Measurements from ENCODE around the gene TLR4.

TLR4 gene

DNA sequence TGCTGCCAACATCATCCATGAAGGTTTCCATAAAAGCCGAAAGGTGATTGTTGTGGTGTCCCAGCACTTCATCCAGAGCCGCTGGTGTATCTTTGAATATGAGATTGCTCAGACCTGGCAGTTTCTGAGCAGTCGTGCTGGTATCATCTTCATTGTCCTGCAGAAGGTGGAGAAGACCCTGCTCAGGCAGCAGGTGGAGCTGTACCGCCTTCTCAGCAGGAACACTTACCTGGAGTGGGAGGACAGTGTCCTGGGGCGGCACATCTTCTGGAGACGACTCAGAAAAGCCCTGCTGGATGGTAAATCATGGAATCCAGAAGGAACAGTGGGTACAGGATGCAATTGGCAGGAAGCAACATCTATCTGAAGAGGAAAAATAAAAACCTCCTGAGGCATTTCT, 10.1 kb downstream of the TLR4 start:
- no peak for DNase-seq (ENCODE audit: low read depth in 1 of 2, low spot score in 1 of 2)

DNA sequence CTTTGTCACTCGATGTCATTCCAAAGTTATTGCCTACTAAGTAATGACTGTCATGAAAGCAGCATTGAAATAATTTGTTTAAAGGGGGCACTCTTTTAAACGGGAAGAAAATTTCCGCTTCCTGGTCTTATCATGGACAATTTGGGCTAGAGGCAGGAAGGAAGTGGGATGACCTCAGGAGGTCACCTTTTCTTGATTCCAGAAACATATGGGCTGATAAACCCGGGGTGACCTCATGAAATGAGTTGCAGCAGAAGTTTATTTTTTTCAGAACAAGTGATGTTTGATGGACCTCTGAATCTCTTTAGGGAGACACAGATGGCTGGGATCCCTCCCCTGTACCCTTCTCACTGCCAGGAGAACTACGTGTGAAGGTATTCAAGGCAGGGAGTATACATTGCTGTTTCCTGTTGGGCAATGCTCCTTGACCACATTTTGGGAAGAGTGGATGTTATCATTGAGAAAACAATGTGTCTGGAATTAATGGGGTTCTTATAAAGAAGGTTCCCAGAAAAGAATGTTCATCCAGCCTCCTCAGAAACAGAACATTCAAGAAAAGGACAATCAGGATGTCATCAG, 11.3 kb downstream of the TLR4 start:
- no peak for DNase-seq (ENCODE audit: low read depth in 1 of 2, low spot score in 1 of 2)

DNA sequence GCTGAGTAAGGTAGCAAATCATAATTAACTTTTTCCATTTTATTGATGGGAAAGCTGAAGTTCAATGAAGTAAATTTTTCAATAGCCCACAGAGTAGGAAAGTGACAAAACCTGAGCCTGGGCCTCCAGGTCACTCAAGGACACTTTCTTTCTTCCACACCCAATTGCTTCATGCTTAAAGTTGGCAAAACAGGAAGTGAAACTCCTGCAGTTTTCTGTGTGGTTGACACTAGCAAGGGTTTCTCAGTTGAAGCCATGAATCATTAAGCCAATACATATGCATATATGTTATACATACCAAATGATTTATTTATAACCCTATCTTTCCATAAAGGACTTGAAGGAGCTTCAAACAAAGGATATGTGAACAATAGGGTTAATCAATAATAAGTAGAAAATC, 13.9 kb downstream of the TLR4 start:
- DNase-seq (ENCODE audit: low read depth in 1 of 2, low spot score in 1 of 2), result no peak

DNA sequence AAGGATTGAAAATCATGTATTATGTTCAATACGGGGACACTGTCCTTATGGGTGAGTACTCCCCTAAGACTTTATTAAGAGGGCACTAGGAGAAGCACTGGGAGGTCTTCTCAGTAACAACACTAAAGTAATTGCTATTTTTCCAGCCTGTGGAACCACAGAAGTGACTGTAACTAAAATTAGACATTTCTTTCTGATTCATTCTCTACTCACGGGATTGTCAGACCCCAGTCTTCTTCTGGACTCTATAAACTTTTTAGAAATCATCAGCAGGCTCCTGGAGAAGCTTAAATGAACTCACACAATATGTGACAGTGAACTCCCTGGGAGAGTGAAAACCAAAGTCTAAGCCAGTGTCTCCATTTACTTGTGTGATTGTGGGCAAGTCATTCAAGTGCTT, 14.5 kb downstream of the TLR4 start:
- DNase-seq (ENCODE audit: low read depth in 1 of 2, low spot score in 1 of 2), result no peak

DNA sequence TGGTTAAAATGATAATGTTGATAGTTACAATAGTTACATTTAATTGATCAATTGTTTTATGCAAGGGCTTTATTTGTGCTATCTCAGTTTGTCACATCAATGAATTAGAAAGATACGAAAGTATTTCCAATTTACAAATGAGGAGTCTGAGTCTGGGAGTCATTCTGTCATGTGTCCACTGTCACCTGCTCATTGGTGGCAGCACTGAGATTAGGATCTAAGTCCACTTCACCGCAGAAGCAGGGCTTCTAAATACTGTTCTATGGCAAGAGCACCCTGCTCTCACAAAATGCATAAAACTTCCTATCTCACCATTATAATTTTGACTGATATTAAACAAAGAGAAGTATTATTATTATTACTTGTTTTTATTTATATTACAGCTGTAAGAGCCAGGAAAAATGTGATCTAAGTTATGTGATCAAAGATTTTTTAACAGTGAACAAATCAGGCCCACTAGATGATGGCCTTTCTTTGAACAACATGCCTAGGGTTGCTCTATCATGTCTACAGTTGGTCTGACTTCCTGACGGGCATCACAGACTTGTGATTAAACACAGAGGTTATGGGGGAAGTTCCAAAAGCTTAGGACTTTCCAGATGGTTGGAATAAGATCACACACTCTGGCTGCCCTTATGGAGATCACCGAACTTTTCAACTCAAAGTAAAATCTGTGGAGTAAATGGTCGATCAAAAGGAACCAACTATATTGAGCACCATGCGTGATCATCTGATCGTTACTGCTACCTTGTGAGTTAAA, 15.1 kb downstream of the TLR4 start:
- DNase-seq (ENCODE audit: low read depth in 1 of 2, low spot score in 1 of 2), result no peak

DNA sequence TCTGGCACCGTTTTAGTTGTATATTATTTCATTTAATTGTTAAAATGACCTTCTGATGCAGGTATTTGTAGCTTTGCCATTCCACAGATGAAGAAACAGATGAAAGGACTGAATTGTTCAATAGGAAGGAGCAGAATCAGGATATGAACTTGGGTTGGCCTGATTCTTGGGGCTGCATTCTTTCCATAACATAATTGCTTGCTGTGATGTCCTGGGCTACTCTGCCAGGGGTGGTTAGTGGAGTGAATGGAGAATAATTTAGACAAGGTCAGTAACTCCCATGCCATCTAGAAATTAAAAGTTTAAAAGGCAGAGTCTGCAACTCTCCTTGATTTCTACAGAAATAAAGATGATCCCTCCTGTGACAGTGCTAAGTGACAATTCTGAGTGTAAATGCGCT, 15.9 kb downstream of the TLR4 start:
- no peak for DNase-seq (ENCODE audit: low read depth in 1 of 2, low spot score in 1 of 2)

DNA sequence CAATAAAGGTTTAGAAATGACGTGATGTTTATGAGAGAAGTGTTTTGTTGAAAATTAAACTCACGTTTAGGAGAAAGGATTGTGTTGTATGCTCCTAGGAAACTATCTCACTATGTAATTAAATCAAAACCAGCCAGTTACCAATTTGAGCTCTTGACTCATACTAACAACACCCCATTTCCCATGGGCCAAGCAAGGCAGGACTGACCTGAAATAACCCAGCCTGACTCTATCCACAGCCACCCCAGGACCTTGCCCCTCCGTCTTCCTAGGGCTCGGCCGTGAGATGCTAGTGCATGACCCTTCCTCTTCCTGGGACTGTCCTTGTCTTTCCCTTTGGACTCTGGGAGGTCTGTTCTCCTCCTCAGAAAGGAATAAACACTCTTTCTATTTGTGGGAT, 16.4 kb downstream of the TLR4 start:
- no peak for DNase-seq (ENCODE audit: low read depth in 1 of 2, low spot score in 1 of 2)

DNA sequence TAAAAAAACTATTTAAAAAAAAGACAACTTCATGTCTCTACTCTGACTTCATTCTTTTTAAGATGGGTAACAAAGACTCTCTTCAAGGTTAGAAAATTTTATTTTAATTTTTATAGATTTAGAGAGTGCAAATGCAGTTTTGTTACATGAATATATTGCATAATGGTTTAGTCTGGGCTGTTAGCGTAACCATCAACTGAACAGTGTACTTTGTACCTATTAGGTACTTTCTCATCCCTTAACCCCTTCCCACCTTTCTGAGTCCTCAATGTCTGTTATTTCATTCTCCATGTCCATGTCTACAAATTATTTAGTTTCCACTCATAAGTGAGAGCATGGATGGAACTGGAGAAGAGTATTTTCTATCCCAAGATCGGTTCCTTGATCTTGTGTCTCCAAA, 16.8 kb downstream of the TLR4 start:
- DNase-seq (ENCODE audit: low read depth in 1 of 2, low spot score in 1 of 2), result no peak

DNA sequence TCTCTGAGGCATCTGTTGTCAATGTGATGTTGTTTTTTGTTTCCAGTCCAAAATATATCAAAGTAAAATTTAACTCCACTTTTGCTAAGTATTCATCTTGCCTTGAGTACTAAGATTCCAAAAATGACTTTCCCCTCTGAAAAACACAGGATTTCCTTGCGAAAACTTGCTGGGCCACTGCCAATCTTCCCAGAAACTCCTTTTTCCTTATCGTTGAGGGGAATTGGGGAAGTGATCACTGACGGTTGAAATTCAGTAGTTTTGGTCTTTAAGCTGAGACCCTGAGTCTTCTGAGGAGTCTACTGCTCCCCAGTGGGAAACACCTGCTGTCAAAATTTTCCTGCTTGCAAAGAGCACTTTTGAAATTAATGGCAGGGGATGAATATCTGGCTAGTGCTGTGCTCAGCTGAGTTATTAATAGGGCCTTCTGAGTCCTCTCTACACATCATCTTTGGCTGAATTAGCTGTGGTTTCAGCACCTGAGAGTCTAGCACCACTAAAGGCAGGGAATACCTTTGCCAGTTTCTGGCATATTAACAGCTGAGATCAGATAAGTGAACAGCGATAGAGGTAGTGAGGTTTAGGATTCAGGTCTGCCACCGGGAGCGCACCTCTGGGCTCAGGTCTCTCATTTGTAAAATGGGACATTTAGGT, 18.0 kb downstream of the TLR4 start:
- DNase-seq (ENCODE audit: low read depth in 1 of 2, low spot score in 1 of 2), result no peak

DNA sequence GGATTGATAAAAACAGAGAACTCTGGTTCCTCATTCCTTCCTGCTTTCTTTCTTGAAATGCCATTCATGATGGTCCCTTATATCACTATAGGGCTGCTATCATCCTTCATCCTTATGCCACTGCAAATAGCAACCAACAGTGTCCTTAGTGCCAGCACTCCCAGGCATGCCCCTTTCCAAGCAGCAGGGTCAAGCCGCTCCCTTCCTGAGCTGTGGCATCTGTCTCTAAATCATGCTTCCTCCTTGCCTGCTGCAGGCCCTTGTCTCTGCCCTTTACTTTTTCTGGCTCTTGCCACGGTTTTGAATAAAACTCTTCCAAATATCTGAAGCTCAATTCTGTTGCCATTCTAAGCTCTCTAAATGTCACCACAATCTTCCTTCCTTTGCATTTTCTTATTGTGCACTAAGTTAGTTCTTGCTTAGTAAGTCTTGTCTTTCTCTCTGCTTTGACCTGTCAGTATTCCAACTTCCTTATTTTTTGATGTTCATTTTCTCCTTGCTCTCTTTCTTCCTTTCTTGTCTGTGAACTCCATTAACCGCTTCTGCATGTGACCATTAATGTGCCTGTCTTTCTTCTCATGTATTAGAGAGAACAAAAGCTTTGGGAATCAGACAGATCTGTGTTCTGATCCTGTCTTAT, 19.9 kb downstream of the TLR4 start:
- DNase-seq (ENCODE audit: low read depth in 1 of 2, low spot score in 1 of 2), result no peak

DNA sequence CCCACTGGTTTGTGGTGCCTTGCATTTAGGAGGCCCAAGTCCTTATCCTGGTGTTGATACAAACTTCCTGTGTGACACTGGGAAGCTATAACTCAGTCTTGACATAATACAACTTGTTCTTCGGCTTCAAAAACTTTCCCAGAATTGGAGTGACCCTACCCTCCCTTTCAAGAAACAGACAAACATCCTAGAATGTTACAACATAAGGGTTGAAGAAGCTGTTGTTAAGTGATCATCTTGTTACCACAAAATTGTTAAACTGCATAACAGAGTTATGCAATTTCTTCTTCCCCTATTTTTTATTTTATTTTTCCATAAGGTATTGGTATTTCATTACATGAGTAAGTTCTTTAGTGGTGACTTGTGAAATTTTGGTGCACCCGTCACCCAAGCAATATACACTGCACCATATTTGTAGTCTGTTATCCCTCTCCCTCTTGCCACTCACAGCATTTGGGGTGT, 21.3 kb downstream of the TLR4 start:
- no peak for DNase-seq (ENCODE audit: low read depth in 1 of 2, low spot score in 1 of 2)

DNA sequence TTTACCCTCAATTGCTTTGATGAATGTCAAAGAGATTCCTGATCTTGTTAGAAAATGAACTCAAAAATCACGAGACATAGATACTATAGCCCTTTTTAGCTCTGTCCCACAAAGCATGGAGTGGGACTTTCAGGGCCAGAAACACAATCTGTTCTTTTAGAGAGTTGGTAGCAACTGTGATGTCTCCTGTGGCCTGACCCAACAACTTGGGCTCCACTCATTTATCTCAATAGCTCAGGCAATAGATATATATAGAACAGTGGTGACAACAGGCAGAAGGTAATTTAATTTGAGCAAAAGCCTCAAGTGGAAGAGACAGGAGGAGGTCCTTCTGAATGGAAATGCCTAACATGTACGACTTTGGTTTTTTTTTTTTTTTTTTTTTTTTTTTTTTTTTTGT, 25.2 kb downstream of the TLR4 start:
- DNase-seq (ENCODE audit: low read depth in 1 of 2, low spot score in 1 of 2), result no peak

DNA sequence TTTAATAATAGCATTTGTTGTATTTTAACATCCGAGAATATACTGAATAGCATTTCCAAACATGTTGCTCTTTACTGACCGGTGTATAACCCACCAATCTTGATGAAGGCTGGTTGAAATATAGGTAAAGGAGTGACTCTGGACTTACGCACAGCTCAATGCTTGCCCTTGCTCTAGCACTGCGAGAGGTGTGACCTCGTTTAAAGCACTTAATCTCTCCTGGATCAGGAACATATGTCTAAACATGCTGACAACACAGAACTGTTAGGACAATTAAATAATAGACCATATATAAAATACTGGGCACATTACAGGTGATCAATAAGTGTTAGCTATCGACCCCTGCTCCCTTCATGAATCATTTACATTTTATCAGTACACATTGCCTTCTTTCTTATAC, 28.3 kb downstream of the TLR4 start:
- no peak for DNase-seq (ENCODE audit: low read depth in 1 of 2, low spot score in 1 of 2)

DNA sequence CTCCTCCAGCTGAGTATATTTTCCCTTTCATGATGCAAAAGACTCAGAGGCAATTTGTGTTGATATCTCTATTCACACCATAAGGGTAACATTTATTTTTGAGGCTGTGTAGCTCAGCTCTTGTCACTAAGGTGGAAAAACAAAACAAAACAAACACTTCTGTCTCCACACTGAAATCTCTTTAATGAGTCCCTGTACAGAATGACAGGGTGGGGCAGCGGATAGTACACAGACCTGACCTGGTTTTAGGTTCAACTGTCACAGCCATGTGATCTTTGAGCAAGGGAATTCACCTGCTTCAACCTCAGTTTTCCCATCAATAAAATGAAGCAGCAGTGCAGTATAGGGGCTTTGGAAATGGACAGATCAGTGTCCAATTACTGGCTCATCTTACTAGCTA, 29.3 kb downstream of the TLR4 start:
- DNase-seq (ENCODE audit: low read depth in 1 of 2, low spot score in 1 of 2), result no peak

DNA sequence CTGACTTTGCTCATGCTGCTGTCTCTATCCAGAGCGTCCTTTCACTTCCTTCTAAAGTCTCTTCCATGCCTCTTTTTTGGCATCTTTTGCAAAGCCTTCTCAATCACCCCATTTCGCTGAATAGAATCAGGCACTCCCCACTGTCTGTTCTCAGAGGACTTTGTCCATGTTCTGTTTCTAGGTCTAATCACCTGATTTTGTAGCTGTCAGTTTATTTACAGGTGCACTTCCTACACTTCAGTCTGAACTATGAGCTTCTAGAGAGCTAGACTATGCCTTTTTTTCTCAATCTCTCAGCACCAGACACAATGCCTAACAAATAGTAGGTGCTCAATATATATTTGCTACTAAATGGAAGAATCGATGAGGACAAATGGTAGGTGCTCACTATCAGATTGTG, 29.9 kb downstream of the TLR4 start:
- DNase-seq (ENCODE audit: low read depth in 1 of 2, low spot score in 1 of 2), result no peak

DNA sequence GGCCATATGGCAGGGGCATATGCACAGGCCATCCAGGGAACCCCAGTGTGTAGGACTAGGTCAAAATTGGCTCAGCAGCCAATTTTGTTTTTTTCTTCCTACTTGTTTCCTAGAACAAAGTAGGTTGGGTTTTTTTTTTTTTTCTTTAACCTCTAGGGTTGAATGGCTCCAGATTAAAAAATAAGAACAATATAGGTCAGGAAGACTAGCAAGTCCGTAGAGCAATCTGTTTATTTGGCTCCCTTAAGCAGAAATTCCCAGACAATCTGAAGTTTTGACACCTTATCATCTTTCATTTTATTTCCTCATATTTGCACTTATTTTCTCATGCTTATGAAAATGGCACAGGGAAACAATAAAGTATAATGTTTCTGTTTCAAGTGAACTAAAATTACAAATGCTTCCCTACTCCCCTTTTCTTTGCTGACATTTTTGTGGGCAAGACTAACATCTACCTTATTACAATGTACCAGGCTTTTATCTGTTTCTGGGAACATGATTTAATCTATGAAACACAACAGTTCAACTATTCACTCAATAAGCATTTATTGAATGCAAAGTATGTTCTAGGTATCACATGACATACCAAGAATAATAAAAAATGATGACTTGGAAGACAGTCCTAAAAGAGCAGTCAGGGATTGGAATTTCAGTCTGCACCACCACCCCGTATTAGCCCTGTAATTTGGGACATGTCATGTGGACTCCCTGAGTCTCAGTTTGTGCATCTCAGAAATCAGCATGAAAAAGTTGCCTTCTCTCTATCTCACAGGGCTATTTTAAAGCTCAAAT, 30.5 kb downstream of the TLR4 start:
- DNase-seq (ENCODE audit: low read depth in 1 of 2, low spot score in 1 of 2), result no peak

DNA sequence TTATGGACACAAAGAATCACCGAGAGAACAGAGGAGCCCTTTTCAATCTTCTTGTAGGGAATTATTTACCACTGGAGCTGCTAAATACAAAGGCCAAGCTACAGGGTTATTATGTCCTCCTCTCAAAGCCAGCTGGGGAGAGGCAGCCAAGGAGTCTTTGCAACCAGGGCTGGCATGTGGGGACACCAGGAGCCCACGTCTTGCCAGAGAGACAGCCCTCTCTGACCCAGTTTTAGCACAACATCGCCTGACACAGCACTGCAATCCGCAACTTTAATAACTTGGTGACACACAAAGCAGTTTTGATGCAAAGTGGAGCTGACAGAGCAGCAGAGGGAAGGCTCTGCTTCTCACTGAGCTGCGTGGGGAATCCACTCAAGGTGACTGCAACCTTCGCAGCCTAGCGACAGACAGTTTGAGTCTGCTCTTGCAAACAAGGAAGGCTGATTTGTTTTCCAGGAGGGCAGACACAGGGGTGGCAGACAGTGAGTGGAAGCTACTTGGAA, 33.6 kb downstream of the TLR4 start:
- no peak for DNase-seq (ENCODE audit: low read depth in 1 of 2, low spot score in 1 of 2)

DNA sequence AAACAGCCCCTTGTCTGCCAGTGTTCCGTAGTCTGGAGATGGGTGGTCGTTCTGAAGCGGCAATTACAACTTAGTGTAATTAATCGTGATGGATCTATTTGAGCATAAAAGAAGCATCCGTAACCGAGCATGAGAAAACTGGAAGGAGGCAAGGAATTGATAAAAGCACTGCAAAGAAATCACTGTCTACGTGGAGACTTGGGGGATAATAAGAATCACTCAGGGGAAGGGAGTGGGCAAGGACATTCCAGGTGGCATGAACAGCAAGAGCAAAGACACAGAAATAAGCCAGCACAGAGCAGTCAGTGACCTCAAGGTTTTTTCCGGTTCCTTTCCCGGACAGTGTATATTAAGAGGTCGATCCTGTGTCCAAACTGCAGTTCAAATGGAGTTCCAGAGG, 35.0 kb downstream of the TLR4 start:
- no peak for DNase-seq (ENCODE audit: low read depth in 1 of 2, low spot score in 1 of 2)

DNA sequence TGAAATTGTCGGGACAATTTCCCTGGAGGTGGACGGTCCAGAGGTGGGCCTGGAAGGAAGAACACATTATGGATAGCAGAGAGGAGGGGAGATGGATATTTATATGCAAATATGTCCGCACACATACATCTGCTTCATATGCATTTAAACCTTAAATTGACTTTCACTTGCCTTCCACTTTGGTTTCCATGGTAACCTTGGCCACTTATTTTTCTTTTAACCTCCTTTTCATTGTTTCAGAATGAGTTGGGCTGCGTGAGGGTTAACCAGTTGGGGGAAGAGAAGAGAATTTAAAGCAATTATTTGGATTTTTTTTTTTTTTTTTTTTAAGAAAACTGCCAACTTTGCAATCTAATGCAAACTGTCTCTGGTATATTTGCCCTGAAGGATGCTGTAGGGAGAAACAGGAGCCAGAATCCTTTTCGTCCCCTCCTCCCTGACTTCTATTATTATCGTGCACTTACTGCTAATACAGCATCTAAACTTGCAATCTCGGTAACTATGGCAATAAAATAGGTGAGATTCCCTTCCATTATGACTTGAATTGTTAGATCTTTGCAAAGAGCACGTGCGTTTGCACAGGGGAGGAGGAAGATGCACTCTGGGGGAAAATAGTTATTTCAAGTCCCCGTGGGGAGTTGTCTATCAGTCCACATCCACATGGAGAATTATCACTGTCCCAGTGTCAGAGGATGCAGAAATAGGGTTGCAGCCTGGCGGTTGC, 35.6 kb downstream of the TLR4 start:
- no peak for DNase-seq (ENCODE audit: low read depth in 1 of 2, low spot score in 1 of 2)

DNA sequence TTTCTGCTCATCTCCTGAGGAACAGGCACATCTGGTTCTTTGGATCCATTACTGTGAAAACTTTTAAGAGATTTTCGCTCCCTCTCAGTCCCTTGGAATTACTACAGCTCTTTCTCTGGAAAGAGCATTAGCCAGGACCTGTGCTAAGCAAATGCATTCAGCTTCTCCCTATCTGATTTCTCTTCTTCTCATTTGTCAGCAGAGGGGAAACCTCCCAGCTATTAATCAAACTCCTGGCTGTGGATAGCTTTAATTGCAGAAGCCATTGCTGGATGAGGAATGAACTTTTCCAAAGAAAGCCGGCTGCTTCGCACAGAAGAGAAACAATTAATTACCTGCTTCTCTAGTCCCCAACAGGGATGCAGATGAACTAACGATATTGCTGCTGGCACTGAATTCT, 37.9 kb downstream of the TLR4 start:
- no peak for DNase-seq (ENCODE audit: low read depth in 1 of 2, low spot score in 1 of 2)

DNA sequence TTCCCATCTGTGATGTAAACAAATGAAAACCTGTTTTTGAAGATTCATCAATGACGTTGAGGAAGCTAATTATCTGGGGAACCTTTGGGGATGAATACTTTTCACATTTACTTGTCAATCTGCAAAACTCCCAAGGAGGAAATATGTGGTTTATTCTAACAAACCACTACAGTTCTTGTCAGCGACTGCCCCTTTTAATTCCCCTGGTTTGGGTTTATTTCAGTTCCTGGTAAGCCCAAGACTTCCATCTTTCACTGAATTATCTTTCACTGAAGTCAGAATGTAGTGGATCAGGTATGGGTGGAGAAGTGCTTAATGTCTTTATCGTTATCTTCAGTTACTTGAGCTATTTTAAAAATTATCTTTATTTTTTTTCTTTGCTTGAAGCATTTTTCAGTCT, 40.2 kb downstream of the TLR4 start:
- no peak for DNase-seq (ENCODE audit: low read depth in 1 of 2, low spot score in 1 of 2)
